Type B pancreatic cell (in vitro differentiated cells): Measurements from ENCODE around the gene CDHR2. TPM values are rescaled to one million over a fixed set of nuclear protein-coding genes. Genes with fewer than 3 reads are reported as not detected.

Source experiments
- DNase-seq: peaks from one replicate; pipeline ENCODE4 v3.0.0; 2021; ENCODE audit warnings: mixed read lengths; ENCODE audit not compliant: unreplicated experiment; ENCODE audit errors: extremely low spot score
- H3K27ac Mint-ChIP-seq: 2 replicates; pipeline ENCODE4 v1.8.0; 2021; ENCODE audit warnings: mild to moderate bottlenecking, mixed read lengths
- H3K27me3 Mint-ChIP-seq: 2 replicates; pipeline ENCODE4 v1.8.0; 2021; ENCODE audit warnings: mixed read lengths
- H3K36me3 Mint-ChIP-seq: 2 replicates; pipeline ENCODE4 v1.8.0; 2021; ENCODE audit warnings: mixed read lengths
- H3K4me1 Mint-ChIP-seq: one replicate; pipeline ENCODE4 v1.8.0; 2021; ENCODE audit warnings: mixed read lengths; ENCODE audit not compliant: unreplicated experiment
- H3K4me3 Mint-ChIP-seq: 2 replicates; pipeline ENCODE4 v1.8.0; 2021; ENCODE audit warnings: mild to moderate bottlenecking, mixed read lengths
- H3K9me3 Mint-ChIP-seq: 2 replicates; pipeline ENCODE4 v1.8.0; 2021; ENCODE audit warnings: mixed read lengths
- total RNA-seq: library from RNA; stranded (reverse); gene quantifications from 2 replicates; pipeline ENCODE4 v1.2.1, GENCODE V29; 2021; ENCODE audit warnings: low replicate concordance
- TF ChIP-seq, protein P1 (sequence below): fragments of 200-600 bp; sonication (generic); conservative IDR thresholded peaks from 2 replicates; pipeline ENCODE4 v1.5.0; 2021; ENCODE audit warnings: antibody characterized with exemption, mild to moderate bottlenecking

CDHR2 gene
- total RNA-seq, 1 donor from 2014 or later = 4.1 TPM

- no peaks in the 10 kb centered on the region for H3K27me3 Mint-ChIP-seq
- H3K4me3 Mint-ChIP-seq = no peak overlapping the region
- TF ChIP-seq, protein P1, sequence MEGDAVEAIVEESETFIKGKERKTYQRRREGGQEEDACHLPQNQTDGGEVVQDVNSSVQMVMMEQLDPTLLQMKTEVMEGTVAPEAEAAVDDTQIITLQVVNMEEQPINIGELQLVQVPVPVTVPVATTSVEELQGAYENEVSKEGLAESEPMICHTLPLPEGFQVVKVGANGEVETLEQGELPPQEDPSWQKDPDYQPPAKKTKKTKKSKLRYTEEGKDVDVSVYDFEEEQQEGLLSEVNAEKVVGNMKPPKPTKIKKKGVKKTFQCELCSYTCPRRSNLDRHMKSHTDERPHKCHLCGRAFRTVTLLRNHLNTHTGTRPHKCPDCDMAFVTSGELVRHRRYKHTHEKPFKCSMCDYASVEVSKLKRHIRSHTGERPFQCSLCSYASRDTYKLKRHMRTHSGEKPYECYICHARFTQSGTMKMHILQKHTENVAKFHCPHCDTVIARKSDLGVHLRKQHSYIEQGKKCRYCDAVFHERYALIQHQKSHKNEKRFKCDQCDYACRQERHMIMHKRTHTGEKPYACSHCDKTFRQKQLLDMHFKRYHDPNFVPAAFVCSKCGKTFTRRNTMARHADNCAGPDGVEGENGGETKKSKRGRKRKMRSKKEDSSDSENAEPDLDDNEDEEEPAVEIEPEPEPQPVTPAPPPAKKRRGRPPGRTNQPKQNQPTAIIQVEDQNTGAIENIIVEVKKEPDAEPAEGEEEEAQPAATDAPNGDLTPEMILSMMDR = no peak
- DNase-seq = no peak
- no peak overlapping the region for H3K27ac Mint-ChIP-seq
- H3K9me3 Mint-ChIP-seq = no peaks in the 10 kb centered on the region
- peaks cover under 1% of the 10 kb centered on the region for H3K36me3 Mint-ChIP-seq
- peaks cover 20% of the 10 kb centered on the region for H3K4me1 Mint-ChIP-seq
Observed at GRCh38 chr5:176530393-176530982, 18.7 kb upstream of the CDHR2 start.

- H3K27ac Mint-ChIP-seq = no peak overlapping the region
- no peaks in the 10 kb centered on the region for H3K27me3 Mint-ChIP-seq
- no peaks in the 10 kb centered on the region for H3K9me3 Mint-ChIP-seq
- H3K4me1 Mint-ChIP-seq = peaks cover 20% of the 10 kb centered on the region
- DNase-seq = no peak
- TF ChIP-seq, protein P1 = no peak
- peak overlapping the region; percentile 55 for H3K4me3 Mint-ChIP-seq
- peaks cover 3% of the 10 kb centered on the region for H3K36me3 Mint-ChIP-seq
Observed at GRCh38 chr5:176530983-176531901, 17.9 kb upstream of the CDHR2 start.

DNA sequence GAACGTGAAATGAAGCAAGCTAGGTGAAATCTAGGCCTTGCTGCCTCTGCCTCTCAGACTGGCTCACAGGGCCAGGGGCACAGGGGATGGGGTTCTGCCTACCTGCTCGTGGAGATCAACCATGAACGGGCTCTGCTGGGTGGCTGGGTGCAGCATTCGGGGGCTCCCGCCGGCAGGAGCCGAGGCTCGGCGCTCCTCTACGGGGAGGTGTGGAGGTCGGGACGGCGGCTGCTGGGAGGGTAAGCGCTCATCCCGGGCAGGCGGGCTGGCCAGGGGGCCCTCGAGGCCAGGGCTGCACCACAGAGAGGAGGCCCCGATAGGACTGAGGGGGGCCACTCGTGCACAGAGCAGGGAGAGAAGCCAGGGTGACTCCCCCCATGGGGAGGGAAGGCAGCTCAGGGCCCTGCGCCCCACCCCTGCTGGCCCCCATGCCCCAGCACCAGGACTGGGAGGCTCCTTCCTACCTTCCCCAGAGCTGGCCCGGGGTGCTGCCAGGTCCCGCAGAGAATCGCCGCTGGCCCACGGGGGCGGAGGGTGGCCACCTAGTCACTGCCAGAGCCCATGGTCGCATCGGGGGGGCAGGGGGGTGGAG, 17.1 kb upstream of the CDHR2 start:
- no peaks in the 10 kb centered on the region for H3K27me3 Mint-ChIP-seq
- peaks cover 3% of the 10 kb centered on the region for H3K36me3 Mint-ChIP-seq

DNA sequence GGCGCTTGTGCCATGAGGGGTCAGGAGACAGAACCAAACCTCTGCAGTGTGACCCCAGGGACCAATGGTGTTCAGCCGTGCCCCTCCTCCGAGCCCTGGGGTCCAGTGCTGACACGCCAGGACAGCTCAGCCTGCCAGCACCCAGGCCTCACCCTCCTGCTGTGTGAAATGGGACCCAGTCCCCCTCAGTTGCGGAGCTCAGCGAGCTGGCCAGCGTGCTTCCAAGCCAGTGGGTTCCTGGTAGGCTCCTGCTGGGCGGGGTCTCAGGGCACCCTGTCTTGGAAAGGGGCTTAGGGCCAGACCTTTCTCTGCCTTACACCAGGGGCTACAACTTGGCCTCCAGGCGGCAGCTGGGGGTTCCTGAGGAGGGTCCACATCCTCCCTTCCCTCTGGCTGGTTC, 16.3 kb upstream of the CDHR2 start:
- Mint-ChIP-seq H3K4me1 (peaks cover 20% of the 10 kb centered on the region), H3K27me3 (no peaks in the 10 kb centered on the region), H3K9me3 (no peaks in the 10 kb centered on the region), H3K4me3 (no peak overlapping the region), H3K27ac (no peak overlapping the region), H3K36me3 (peaks cover 3% of the 10 kb centered on the region)
- TF ChIP-seq, protein P1 = no peak
- no peak for DNase-seq

More for the DNA sequence above, 17.1 kb upstream of the CDHR2 start:
- Mint-ChIP-seq H3K4me1 (peaks cover 20% of the 10 kb centered on the region), H3K27ac (no peak overlapping the region), H3K4me3 (no peak overlapping the region), H3K9me3 (no peaks in the 10 kb centered on the region)
- TF ChIP-seq, protein P1 = no peak
- no peak for DNase-seq

DNA sequence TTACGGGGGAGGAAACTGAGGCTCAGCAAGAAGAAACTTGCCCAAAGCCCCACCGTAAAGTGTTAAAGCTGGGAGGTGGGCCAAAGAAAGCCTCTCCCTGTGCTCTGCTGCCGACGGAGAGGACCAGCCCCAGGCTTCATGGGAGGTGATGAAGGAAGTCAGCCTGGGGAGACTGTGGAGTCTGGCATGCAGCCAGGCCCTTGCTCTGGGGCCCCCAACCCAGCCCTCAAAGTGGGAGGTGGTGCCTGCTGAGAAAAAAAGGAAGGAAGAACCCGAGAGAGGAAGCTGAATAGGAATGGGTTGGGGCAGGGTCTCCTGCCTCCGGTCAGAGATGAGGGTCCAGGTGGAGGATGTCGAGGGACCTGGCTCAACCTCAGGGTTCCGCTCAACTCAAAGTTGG, 15.8 kb upstream of the CDHR2 start:
- H3K27ac Mint-ChIP-seq = peak overlapping the region; percentile 79
- H3K4me1 Mint-ChIP-seq = peaks cover 26% of the 10 kb centered on the region
- H3K4me3 Mint-ChIP-seq = peak overlapping the region; percentile 99
- TF ChIP-seq, protein P1 = no peak
- H3K9me3 Mint-ChIP-seq = no peaks in the 10 kb centered on the region
- DNase-seq = no peak
- peaks cover 3% of the 10 kb centered on the region for H3K36me3 Mint-ChIP-seq
- no peaks in the 10 kb centered on the region for H3K27me3 Mint-ChIP-seq
